Skeletal muscle satellite cell (primary cell): ENCODE results near the gene VSX1.

Source experiments
- H3K27me3 ChIP-seq: 2 replicates; pipeline ENCODE4 v1.7.0; 2013; ENCODE audit warnings: low read length; ENCODE audit not compliant: control insufficient read depth, insufficient read depth
- H3K36me3 ChIP-seq: 2 replicates; pipeline ENCODE4 v1.7.0; 2013; ENCODE audit warnings: mild to moderate bottlenecking, control low read depth, low read length; ENCODE audit not compliant: insufficient read depth
- H3K4me1 ChIP-seq: 2 replicates; pipeline ENCODE4 v1.7.0; 2013; ENCODE audit warnings: low read length; ENCODE audit not compliant: control insufficient read depth, insufficient read depth
- H3K4me2 ChIP-seq: 2 replicates; pipeline ENCODE4 v1.7.0; 2013; ENCODE audit warnings: mild to moderate bottlenecking, low read length
- H3K4me3 ChIP-seq: 2 replicates; pipeline ENCODE4 v1.7.0; 2013; ENCODE audit warnings: low read length
- H3K9ac ChIP-seq: 2 replicates; pipeline ENCODE4 v1.7.0; 2013; ENCODE audit warnings: mild to moderate bottlenecking, low read depth, low read length, moderate library complexity
- H3K9me3 ChIP-seq: replicated peaks from 2 replicates; pipeline ENCODE4 v1.7.0; 2013; ENCODE audit warnings: mild to moderate bottlenecking, control low read depth, low read length

The VSX1 gene

DNA sequence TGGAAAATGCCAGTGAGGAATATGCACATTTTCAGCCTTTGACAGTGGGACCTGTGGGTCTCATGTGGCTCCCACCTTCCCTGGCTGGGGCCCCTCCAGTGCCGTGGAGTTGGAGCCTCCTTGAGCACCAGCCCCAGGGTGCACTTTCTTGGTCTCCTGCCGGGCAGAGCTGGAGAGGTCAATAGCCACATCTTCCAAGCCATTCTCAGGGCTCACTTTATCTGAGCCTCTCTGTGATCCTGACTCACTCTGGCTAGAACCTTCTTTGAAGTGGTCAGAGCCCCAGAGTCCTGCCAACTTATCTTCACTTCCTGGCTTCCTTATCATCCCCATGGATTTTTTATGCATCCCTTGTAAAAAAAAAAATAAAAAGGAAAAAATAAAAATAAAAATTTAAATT lies 5.7 kb downstream of the VSX1 start:
- Histone ChIP-seq H3K27me3 (peaks cover 94% of the 10 kb centered on the region), H3K4me2 (no peak overlapping the region), H3K9ac (no peak overlapping the region), H3K36me3 (no peaks in the 10 kb centered on the region), H3K9me3 (no peaks in the 10 kb centered on the region), H3K4me1 (peaks cover 6% of the 10 kb centered on the region), H3K4me3 (no peak overlapping the region)

DNA sequence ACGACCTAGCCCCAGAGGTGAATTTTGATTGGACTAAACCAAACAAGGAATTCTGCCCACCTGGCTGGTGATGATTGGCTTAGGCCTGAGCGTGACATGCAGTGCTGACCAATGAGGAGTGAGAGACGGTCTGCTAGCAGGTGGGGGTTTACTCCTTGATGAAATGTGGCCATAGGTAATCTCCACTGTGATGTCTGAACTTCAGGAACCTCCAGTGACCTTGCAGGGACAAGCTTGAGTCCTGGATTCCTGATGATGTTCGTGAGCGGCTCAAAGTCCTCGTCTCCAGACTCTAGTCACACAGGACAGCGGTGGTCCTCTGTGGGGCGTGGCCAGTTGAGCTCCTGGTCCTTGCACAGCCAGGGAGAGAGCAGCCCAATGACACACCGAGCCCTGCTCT lies 8.4 kb downstream of the VSX1 start:
- peaks cover 94% of the 10 kb centered on the region for H3K27me3 ChIP-seq
- no peak overlapping the region for H3K9ac ChIP-seq

DNA sequence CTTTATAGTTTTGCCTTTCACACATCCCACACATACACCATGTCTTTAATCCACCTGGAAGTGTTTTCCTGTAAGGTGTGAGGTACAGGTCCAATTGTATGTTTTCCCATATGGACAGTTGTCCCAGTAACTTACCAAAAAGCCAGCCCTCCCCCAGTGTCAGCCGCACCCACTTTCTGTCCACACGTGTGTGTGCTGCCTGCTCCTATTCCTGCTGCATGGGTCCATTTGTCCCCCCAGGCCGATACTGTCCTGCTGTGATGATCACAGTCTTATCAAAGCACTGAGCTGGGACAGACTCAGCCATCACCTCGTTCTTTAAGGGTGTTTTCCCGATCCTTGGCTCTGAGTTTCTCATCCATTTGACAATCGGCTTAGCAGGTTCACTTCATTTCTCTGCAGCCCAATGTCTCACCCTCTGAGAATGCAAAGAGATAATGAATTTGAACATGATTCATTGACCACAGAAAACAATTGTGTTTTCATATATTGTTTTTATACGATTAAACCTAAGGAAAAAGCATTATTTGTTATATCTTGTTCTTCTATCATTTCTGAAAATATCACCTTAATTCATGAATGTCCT lies 9.6 kb downstream of the VSX1 start:
- Histone ChIP-seq H3K9me3 (no peaks in the 10 kb centered on the region), H3K4me2 (no peak overlapping the region), H3K36me3 (no peaks in the 10 kb centered on the region), H3K4me3 (no peak overlapping the region), H3K4me1 (no peaks in the 10 kb centered on the region), H3K27me3 (peaks cover 88% of the 10 kb centered on the region), H3K9ac (no peak overlapping the region)

More for the DNA sequence above, 8.4 kb downstream of the VSX1 start:
- H3K9me3 ChIP-seq, result no peaks in the 10 kb centered on the region
- no peak overlapping the region for H3K4me2 ChIP-seq
- peaks cover 6% of the 10 kb centered on the region for H3K4me1 ChIP-seq
- no peak overlapping the region for H3K4me3 ChIP-seq
- no peaks in the 10 kb centered on the region for H3K36me3 ChIP-seq

DNA sequence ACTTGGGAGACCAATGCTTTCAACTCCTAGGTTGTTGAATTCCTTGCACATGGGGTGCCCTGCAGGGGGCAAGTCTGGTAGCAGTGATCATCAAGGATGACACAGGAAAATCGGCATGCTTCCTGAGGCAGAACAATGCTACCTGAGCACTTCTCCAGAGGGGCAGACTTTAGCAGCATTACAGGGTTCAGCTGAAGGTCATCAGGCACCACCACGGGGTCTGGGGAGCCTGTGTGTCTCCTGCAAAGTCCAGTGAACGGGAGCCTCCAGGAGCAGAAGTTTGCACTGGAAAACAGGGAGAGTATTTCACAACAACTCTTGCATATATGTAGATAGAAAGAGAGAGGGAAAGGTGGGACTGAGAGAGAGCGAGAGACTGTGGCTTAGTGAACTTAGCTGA lies 10.2 kb downstream of the VSX1 start:
- H3K4me3 ChIP-seq, result no peak overlapping the region
- no peaks in the 10 kb centered on the region for H3K9me3 ChIP-seq
- no peaks in the 10 kb centered on the region for H3K4me1 ChIP-seq
- peaks cover 82% of the 10 kb centered on the region for H3K27me3 ChIP-seq
- no peak overlapping the region for H3K4me2 ChIP-seq
- no peaks in the 10 kb centered on the region for H3K36me3 ChIP-seq
- no peak overlapping the region for H3K9ac ChIP-seq

DNA sequence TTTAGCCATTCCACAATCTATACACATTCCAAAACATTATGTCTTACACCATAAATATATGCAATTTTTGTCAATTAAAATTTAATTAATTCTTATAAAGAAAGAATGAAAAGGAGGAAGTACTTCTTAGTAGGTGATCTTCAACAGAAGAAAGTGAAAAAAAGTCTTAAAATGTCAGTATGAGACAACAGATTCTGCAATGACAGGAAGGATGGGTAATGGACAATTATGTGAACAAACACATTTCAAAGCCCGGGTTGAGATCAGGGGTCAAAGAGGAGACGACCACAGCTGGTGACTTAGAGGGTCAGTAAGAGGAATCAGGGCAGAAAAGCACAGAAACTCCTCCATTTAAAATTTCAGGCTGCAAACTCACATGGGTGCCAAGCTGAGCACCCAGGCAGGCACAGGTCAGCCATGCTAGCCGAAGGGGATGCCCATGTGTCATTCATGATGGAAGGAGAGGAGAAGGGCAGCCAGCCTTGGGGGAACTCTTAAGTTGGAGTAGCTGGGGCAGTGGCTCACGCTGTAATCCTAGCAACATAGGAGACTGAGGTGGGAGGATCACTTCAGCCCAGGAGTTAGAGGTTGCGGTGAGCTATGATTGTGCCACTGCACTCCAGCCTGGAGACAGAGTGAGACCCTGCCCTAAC lies 11.0 kb downstream of the VSX1 start:
- Histone ChIP-seq H3K4me2 (no peak overlapping the region), H3K4me3 (no peak overlapping the region), H3K9me3 (no peaks in the 10 kb centered on the region), H3K9ac (no peak overlapping the region), H3K27me3 (peaks cover 82% of the 10 kb centered on the region), H3K4me1 (no peaks in the 10 kb centered on the region), H3K36me3 (no peaks in the 10 kb centered on the region)

DNA sequence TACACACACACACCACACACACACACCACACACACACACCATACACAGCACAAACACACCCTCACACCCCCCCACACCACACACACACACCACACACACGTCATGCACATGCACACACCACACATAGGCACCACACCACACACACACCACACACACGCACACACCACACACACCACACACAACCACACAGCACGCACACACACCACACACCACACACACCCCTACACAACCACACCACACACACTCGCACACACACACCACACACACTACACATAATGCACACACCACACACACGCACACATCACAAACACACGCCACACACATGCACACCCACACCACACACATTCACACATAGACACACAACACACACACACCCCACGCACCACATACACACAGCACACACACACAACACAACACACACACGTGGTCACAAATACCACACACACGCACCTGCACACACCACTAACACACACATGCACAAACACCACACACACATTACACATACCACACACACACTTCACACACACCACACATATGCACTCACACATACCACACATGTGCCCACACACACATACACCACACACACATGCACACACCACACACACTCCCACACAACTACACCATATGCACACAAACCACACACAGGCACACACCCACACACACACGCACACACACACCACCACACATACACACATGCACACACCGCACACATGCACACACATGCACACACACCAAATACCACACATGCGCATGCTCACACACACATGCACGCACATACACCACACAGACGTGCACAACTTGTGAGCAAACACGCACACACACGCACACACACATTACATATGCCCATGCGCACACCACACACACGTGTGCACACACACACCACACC lies 14.6 kb downstream of the VSX1 start:
- Histone ChIP-seq H3K4me2 (no peak overlapping the region), H3K27me3 (peaks cover 83% of the 10 kb centered on the region), H3K4me1 (no peaks in the 10 kb centered on the region), H3K9me3 (no peaks in the 10 kb centered on the region), H3K4me3 (no peak overlapping the region), H3K9ac (no peak overlapping the region), H3K36me3 (no peaks in the 10 kb centered on the region)

DNA sequence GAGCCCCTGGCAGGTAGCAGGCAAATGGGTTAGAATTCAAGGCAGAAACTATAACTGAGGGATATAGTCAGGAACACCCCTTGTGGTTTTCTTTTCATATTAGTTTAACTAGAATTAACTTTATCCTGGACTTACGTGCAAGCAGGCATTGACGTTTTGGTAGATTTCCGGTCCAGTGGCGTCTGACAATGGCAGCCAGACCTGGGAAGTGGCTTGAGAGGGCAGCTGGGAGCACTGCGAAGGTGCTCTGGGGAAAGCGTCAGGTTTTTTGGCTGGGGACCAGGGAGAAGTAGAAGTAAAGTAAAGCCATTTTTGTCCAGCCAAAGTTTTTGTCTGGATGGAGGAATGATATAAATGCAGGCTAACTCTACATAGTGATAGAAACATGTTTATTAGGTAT lies 15.6 kb downstream of the VSX1 start:
- H3K36me3 ChIP-seq, result no peaks in the 10 kb centered on the region
- H3K4me3 ChIP-seq, result no peak overlapping the region
- no peaks in the 10 kb centered on the region for H3K9me3 ChIP-seq
- H3K27me3 ChIP-seq, result peaks cover 83% of the 10 kb centered on the region
- H3K9ac ChIP-seq, result no peak overlapping the region
- no peak overlapping the region for H3K4me2 ChIP-seq
- no peaks in the 10 kb centered on the region for H3K4me1 ChIP-seq

DNA sequence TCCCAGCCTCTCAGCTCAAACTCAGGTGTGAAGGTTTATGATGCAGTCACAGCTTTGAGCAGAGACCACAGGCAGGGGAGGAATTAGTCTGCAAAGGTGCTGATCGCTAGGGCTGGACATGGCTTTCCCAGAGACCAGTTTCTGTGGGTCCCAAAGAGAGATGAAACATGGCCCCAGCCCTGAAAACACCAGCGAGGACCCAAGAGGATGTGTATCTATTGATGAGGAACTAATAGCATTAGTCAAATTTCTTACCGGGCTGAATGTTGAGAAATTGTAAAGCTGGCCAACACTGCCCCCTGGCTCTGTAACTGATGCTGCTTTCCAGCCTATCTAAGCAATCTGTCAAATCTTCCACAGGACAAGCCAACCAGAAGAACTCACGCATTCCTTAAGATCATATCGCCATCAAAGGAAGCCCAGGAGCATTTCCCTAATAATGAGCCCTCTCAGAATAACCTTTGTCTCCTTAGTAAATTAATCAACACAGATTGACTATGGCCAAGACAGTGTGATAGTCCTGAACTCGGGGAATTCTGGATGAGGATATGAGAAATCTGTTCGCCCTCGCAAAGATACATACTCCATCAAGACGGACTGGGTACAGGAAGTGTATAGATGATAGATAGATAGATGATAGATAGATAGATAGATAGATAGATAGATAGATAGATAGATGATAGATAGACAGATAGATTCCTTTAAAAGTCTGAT lies 16.2 kb downstream of the VSX1 start:
- Histone ChIP-seq H3K4me2 (no peak overlapping the region), H3K4me3 (no peak overlapping the region), H3K27me3 (peaks cover 83% of the 10 kb centered on the region), H3K4me1 (no peaks in the 10 kb centered on the region), H3K9me3 (no peaks in the 10 kb centered on the region), H3K36me3 (no peaks in the 10 kb centered on the region), H3K9ac (no peak overlapping the region)

DNA sequence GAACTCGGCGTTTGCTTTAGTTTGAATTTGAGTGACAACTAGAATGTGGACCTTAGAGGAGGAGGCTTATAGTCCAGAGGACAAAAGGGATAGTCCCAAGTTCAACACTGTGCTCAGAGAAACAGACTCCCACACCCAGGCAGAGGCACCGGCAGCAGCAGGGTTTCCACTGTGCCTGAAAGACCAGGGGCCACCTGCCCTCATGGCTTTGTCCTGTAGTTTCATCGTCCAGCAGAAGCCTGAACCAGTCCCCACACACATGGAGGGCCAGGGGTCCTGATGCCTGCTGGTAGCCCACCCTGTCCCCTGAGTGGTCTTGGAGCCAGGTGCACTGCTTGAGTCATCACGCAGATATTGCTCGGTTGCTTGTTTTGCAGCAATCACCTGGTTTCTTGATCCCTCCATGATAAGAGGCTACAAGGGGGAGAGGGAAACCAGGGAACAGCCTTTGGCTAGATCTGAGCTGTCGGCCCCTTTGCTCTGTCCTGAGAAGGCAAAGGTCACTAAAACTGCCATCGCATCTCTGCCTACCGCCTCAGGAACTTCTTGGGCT lies 16.8 kb downstream of the VSX1 start:
- Histone ChIP-seq H3K9me3 (no peaks in the 10 kb centered on the region), H3K4me2 (no peak overlapping the region), H3K27me3 (peaks cover 83% of the 10 kb centered on the region)

DNA sequence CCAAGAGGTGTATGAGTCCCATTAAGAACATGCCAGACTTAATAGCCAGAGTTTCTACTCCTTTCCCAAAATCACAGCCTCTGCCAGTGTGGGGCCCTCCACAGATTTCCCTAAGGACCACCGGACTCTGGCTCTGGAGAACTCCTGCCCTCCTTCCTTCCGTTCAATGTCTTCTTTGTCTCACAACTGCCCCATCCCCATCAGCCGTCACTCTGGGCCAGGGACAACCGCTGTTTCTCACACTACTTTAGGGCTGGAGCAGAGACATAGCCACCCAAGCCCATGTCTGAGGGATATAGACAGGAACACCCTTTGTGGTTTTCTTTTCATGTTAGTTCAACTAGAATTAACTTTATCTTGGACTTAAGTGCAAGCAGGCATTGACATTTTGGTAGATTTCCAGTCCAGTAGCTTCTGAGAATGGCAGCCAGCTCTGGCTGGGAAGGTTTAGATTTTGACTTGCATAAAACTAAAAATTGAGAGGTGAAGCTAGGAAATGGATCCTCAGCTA lies 17.3 kb downstream of the VSX1 start:
- Histone ChIP-seq H3K27me3 (peaks cover 83% of the 10 kb centered on the region), H3K4me3 (no peak overlapping the region), H3K9ac (no peak overlapping the region), H3K4me1 (no peaks in the 10 kb centered on the region), H3K9me3 (no peaks in the 10 kb centered on the region), H3K4me2 (no peak overlapping the region), H3K36me3 (no peaks in the 10 kb centered on the region)

More for the DNA sequence above, 16.8 kb downstream of the VSX1 start:
- Histone ChIP-seq H3K9ac (no peak overlapping the region), H3K36me3 (no peaks in the 10 kb centered on the region), H3K4me1 (no peaks in the 10 kb centered on the region), H3K4me3 (no peak overlapping the region)

DNA sequence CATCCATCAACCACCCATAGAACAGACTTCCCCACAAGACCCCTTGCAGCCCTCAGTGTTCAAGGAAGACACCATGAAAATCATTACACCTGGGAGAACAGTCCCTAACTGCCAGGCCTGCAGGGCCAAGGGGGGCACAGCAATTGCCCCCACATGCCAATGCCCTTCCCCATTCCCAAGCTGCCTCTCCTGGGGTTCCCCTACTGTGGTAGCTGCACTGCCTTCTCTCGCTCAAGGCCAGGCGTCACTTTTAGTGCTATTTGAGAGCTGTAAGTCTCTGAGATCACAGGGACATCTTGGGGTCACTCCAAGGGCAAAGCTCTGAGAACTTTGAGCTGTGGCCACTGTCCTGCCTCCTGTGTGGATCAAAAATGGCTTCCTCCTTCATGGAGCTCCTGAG lies 18.0 kb downstream of the VSX1 start:
- H3K9ac ChIP-seq, result no peak overlapping the region
- peaks cover 83% of the 10 kb centered on the region for H3K27me3 ChIP-seq
- no peaks in the 10 kb centered on the region for H3K9me3 ChIP-seq

More for the DNA sequence above, 18.0 kb downstream of the VSX1 start:
- H3K36me3 ChIP-seq, result no peaks in the 10 kb centered on the region
- peaks cover 3% of the 10 kb centered on the region for H3K4me1 ChIP-seq
- H3K4me2 ChIP-seq, result no peak overlapping the region
- no peak overlapping the region for H3K4me3 ChIP-seq
